A549 (cell line): ENCODE results near the gene PIWIL4. TPM values are rescaled to one million over a fixed set of nuclear protein-coding genes. Genes with fewer than 3 reads are reported as not detected.

Source experiments
- ATAC-seq, 2 experiments: fragments of 200-7000 bp in 1 of 2; fragments of >200 bp in 1 of 2; cut with Nextera tagmentation in 1 of 2; cut with Tn5 transposase in 1 of 2; 3 replicates each; pipeline versions ENCODE4 v1.8.0 to v1.9.1; 2018 to 2020; ENCODE audit warnings: mild to moderate bottlenecking in 1 of 2, moderate library complexity in 1 of 2
- CTCF ChIA-PET: fragments of 300-600 bp; sonication (Branson Sonifier 250); formaldehyde crosslinking; extraction: SDS; loops from one replicate; lab custom pipeline; 2021; ENCODE audit warnings: antibody characterized with exemption, inconsistent platforms; lab: Yijun Ruan, JAX
- POLR2A ChIA-PET: fragments of 350-600 bp; formaldehyde crosslinking; extraction: SDS; loops from one replicate; lab custom pipeline; 2021; ENCODE audit warnings: antibody characterized with exemption, inconsistent platforms; lab: Yijun Ruan, JAX
- DNase-seq, 2 experiments: peaks; one replicate each; pipeline versions ENCODE4 v3.0.0 to v3.0.0-alpha.2; 2011 to 2016; ENCODE audit warnings: low read depth in 1 of 2, low spot score in 1 of 2
- FAIRE-seq: peaks from 2 replicates; lab custom pipeline; 2011; peaks lifted over from hg19 to GRCh38; lab: Jason Lieb, UNC
- H3K27ac ChIP-seq, 2 experiments: fragments of >200 bp; sonication (Bioruptor Twin); formaldehyde crosslinking; 3 replicates each; pipeline ENCODE4 v1.5.1; 2016 to 2017
- H3K4me1 ChIP-seq: fragments of >200 bp; sonication (Bioruptor Twin); formaldehyde crosslinking; 3 replicates; pipeline ENCODE4 v1.6.1; 2016
- H3K4me2 ChIP-seq: fragments of >200 bp; sonication (Bioruptor Twin); formaldehyde crosslinking; 3 replicates; pipeline ENCODE4 v1.6.1; 2016
- H3K4me3 ChIP-seq: fragments of >200 bp; sonication (Bioruptor Twin); formaldehyde crosslinking; 3 replicates; pipeline ENCODE4 v1.5.1; 2016
- H3K9me3 ChIP-seq: fragments of >200 bp; sonication (Bioruptor Twin); formaldehyde crosslinking; 3 replicates; pipeline ENCODE4 v1.6.1; 2016
- CBX8 ChIP-seq: fragments of 200-600 bp; sonication (generic); IDR thresholded peaks from 2 replicates; pipeline ENCODE4 v1.6.1; 2016
- CHD4 ChIP-seq: fragments of 200-600 bp; sonication (generic); IDR thresholded peaks from 2 replicates; pipeline ENCODE4 v1.6.1; 2016; ENCODE audit warnings: antibody characterized with exemption, mild to moderate bottlenecking, borderline replicate concordance
- EHMT2 ChIP-seq: fragments of 200-600 bp; sonication (generic); IDR thresholded peaks from 2 replicates; pipeline ENCODE4 v1.6.1; 2016; ENCODE audit warnings: antibody characterized with exemption, low read depth, mild to moderate bottlenecking, moderate library complexity
- ESRRA ChIP-seq: fragments of 150-350 bp; IDR thresholded peaks from 2 replicates; pipeline ENCODE4 v1.6.1; 2014; ENCODE audit warnings: mild to moderate bottlenecking, low read length, borderline replicate concordance
- GATA3 ChIP-seq: IDR thresholded peaks from 2 replicates; pipeline ENCODE4 v1.6.1; 2012; ENCODE audit warnings: borderline replicate concordance
- HOXA7 ChIP-seq: fragments of 250-450 bp; sonication (Bioruptor Pico); IDR thresholded peaks from 2 replicates; pipeline ENCODE4 v1.5.0; 2020; ENCODE audit warnings: mild to moderate bottlenecking, moderate library complexity
- JUN ChIP-seq, 2 experiments: fragments of >200 bp; sonication (Bioruptor Twin); formaldehyde crosslinking; IDR thresholded peaks; 2 replicates in 1 of 2; 3 replicates in 1 of 2; pipeline ENCODE4 v1.6.1; 2016 to 2017
- JUNB ChIP-seq: fragments of >200 bp; sonication (Bioruptor Twin); formaldehyde crosslinking; IDR thresholded peaks from 2 replicates; pipeline ENCODE4 v1.6.1; 2016
- MAFK ChIP-seq: fragments of 450-650 bp; IDR thresholded peaks from 2 replicates; pipeline ENCODE4 v1.6.1; 2014; ENCODE audit not compliant: partially characterized antibody
- NPAS2 ChIP-seq: fragments of 250-450 bp; sonication (Bioruptor Pico); IDR thresholded peaks from 2 replicates; pipeline ENCODE4 v1.8.0; 2022; ENCODE audit warnings: mild to moderate bottlenecking, moderate library complexity, borderline replicate concordance
- RAD21 ChIP-seq, 2 experiments: fragments of >200 bp in 1 of 2; sonication (Bioruptor Twin) in 1 of 2; formaldehyde crosslinking in 1 of 2; IDR thresholded peaks in 1 of 2; conservative IDR thresholded peaks in 1 of 2; 2 replicates in 1 of 2; 3 replicates in 1 of 2; pipeline ENCODE4 v1.6.1; 2012 to 2018; ENCODE audit warnings: inconsistent platforms in 1 of 2
- RARB ChIP-seq: fragments of 250-450 bp; sonication (Bioruptor Pico); IDR thresholded peaks from 2 replicates; pipeline ENCODE4 v1.8.0; 2021; ENCODE audit warnings: mild to moderate bottlenecking, moderate library complexity
- RCOR1 ChIP-seq: fragments of 150-350 bp; IDR thresholded peaks from 2 replicates; pipeline ENCODE4 v1.6.1; 2014; ENCODE audit warnings: antibody characterized with exemption, low read length, low read depth
- RNF2 ChIP-seq: fragments of 200-600 bp; sonication (generic); IDR thresholded peaks from 2 replicates; pipeline ENCODE4 v1.6.1; 2016; ENCODE audit warnings: low read depth, mild to moderate bottlenecking, antibody characterized with exemption, moderate library complexity, borderline replicate concordance
- SMC3 ChIP-seq: fragments of >200 bp; sonication (Bioruptor Twin); formaldehyde crosslinking; IDR thresholded peaks from 3 replicates; pipeline ENCODE4 v1.6.1; 2018; ENCODE audit warnings: inconsistent platforms
- SREBF2 ChIP-seq: fragments of 450-650 bp; IDR thresholded peaks from 2 replicates; pipeline ENCODE4 v1.6.1; 2014; ENCODE audit warnings: mild to moderate bottlenecking, moderate library complexity
- TFCP2L1 ChIP-seq: fragments of 250-450 bp; sonication (Bioruptor Pico); IDR thresholded peaks from 2 replicates; pipeline ENCODE4 v1.5.0; 2021; ENCODE audit warnings: mild to moderate bottlenecking
- ZC3H11A ChIP-seq: fragments of 450-650 bp; IDR thresholded peaks from 2 replicates; pipeline ENCODE4 v1.6.1; 2014; ENCODE audit warnings: antibody characterized with exemption, mild to moderate bottlenecking
- ZFP36 ChIP-seq: fragments of 450-650 bp; IDR thresholded peaks from 2 replicates; pipeline ENCODE4 v1.6.1; 2014; ENCODE audit warnings: borderline replicate concordance; ENCODE audit not compliant: partially characterized antibody
- ZNF302 ChIP-seq: fragments of 250-450 bp; sonication (Bioruptor Pico); IDR thresholded peaks from 2 replicates; pipeline ENCODE4 v1.9.0; 2021; ENCODE audit warnings: inconsistent platforms, mild to moderate bottlenecking, moderate library complexity
- whole genome bisulfite sequencing: methylation state at CpG from one replicate; pipeline ENCODE4 v1.1.6; 2017; ENCODE audit errors: missing lambda C conversion rate; 5-methylcytosine and 5-hydroxymethylcytosine counted together
- polyA plus RNA-seq, 4 experiments: library from polyadenylated mRNA; depleted of rRNA in 3 of 4; stranded (reverse); fragments of >200 nt; fragmentation: RNase III in 1 of 4; extraction: RNeasy Plus Mini Kit Qiagen cat#74134 plus additional on column Dnase treatment in 1 of 4; gene quantifications; 2 replicates in 3 of 4; 3 replicates in 1 of 4; pipeline ENCODE4 v1.2.3, GENCODE V29; 2011 to 2017
- TF ChIP-seq, protein P1 (sequence below): fragments of >200 bp; sonication (Bioruptor Twin); formaldehyde crosslinking; IDR thresholded peaks from 3 replicates; pipeline ENCODE4 v1.5.1; 2016
- TF ChIP-seq, protein P2 (sequence below): fragments of >200 bp; sonication (Bioruptor Twin); formaldehyde crosslinking; IDR thresholded peaks from 3 replicates; pipeline ENCODE4 v1.6.1; 2016
- TF ChIP-seq, protein P3 (sequence below): fragments of 250-450 bp; sonication (Bioruptor Pico); IDR thresholded peaks from 2 replicates; pipeline ENCODE4 v1.5.0; 2020; ENCODE audit warnings: low read depth, mild to moderate bottlenecking, moderate library complexity
- TF ChIP-seq, protein P4 (sequence below): fragments of 200-600 bp; sonication (generic); IDR thresholded peaks from 2 replicates; pipeline ENCODE4 v1.6.1; 2016; ENCODE audit warnings: antibody characterized with exemption, mild to moderate bottlenecking, moderate library complexity

Gene PIWIL4
- polyA plus RNA-seq, 2 of the 4 experiments (the other 2 are of a cell fraction) = 0.28 to 0.35 TPM

DNA sequence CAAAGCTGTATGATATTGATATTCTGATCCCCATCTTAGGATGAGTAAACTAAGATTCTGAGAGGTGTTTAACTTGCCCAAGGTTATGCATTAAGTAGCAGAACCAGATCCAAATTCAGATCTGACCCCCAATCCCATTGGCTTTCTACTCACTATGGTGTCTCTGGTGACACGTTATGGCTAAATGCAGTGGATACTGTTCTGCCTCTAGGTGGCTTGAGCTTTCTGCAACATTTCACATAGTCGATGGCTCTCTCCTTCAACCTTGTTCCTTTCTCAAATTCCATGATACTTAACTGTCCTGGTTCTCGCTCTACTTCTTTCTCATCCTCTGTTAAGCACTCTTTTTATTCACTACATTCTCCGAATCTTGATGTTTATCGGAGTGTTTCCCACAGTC, 45.5 kb upstream of the PIWIL4 start:
- ChIA-PET CTCF (interaction anchor here (0.9 to 3.1 kb wide), 4 partner anchors 9 to 626 kb away, joined by 3 to 10 read pairs (median 4); partner anchors contain the start of genes C11orf97 and FUT4), POLR2A (interaction anchor here (0.5 kb wide), 1 partner anchor 22 kb away, joined by 3 read pairs; the partner anchor contains the start of gene FUT4)
- Histone ChIP-seq H3K4me3 (no peak overlapping the region), H3K27ac (no peak overlapping the region), H3K4me1 (no peaks in the 10 kb centered on the region), H3K4me2 (no peak overlapping the region), H3K9me3 (no peaks in the 10 kb centered on the region)
- ATAC-seq (peak; percentile 54 to 80; a peak in 5 of 6 replicates), FAIRE-seq (no peak), DNase-seq (peak in 1 of 2 experiments; percentile 12)
- WGBS = 64% methylated on average over 5 of the region's 5 CpGs
- no peak for TF ChIP-seq EHMT2
- TF ChIP-seq ESRRA = no peak
- no peak for TF ChIP-seq GATA3
- no peak for TF ChIP-seq JUNB
- no peak for TF ChIP-seq HOXA7 (CRISPR knock-in tag)
- no peak for TF ChIP-seq ZNF302 (CRISPR knock-in tag)
- TF ChIP-seq, protein P1, sequence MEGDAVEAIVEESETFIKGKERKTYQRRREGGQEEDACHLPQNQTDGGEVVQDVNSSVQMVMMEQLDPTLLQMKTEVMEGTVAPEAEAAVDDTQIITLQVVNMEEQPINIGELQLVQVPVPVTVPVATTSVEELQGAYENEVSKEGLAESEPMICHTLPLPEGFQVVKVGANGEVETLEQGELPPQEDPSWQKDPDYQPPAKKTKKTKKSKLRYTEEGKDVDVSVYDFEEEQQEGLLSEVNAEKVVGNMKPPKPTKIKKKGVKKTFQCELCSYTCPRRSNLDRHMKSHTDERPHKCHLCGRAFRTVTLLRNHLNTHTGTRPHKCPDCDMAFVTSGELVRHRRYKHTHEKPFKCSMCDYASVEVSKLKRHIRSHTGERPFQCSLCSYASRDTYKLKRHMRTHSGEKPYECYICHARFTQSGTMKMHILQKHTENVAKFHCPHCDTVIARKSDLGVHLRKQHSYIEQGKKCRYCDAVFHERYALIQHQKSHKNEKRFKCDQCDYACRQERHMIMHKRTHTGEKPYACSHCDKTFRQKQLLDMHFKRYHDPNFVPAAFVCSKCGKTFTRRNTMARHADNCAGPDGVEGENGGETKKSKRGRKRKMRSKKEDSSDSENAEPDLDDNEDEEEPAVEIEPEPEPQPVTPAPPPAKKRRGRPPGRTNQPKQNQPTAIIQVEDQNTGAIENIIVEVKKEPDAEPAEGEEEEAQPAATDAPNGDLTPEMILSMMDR = no peak
- TF ChIP-seq RAD21 (conservative IDR thresholded peaks at IDR 0.05 in 1 of 2, IDR thresholded peaks at IDR 0.05 in 1 of 2) = no peak
- TF ChIP-seq, protein P2, sequence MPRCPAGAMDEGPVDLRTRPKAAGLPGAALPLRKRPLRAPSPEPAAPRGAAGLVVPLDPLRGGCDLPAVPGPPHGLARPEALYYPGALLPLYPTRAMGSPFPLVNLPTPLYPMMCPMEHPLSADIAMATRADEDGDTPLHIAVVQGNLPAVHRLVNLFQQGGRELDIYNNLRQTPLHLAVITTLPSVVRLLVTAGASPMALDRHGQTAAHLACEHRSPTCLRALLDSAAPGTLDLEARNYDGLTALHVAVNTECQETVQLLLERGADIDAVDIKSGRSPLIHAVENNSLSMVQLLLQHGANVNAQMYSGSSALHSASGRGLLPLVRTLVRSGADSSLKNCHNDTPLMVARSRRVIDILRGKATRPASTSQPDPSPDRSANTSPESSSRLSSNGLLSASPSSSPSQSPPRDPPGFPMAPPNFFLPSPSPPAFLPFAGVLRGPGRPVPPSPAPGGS = no peak
- no peak for TF ChIP-seq RNF2
- no peak for TF ChIP-seq MAFK
- no peak for TF ChIP-seq RCOR1
- no peak for TF ChIP-seq SREBF2
- TF ChIP-seq TFCP2L1 (CRISPR knock-in tag) = no peak
- no peak for TF ChIP-seq CBX8
- TF ChIP-seq, protein P3, sequence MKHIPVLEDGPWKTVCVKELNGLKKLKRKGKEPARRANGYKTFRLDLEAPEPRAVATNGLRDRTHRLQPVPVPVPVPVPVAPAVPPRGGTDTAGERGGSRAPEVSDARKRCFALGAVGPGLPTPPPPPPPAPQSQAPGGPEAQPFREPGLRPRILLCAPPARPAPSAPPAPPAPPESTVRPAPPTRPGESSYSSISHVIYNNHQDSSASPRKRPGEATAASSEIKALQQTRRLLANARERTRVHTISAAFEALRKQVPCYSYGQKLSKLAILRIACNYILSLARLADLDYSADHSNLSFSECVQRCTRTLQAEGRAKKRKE (CRISPR knock-in tag) = no peak
- TF ChIP-seq ZC3H11A = no peak
- no peak for TF ChIP-seq SMC3

DNA sequence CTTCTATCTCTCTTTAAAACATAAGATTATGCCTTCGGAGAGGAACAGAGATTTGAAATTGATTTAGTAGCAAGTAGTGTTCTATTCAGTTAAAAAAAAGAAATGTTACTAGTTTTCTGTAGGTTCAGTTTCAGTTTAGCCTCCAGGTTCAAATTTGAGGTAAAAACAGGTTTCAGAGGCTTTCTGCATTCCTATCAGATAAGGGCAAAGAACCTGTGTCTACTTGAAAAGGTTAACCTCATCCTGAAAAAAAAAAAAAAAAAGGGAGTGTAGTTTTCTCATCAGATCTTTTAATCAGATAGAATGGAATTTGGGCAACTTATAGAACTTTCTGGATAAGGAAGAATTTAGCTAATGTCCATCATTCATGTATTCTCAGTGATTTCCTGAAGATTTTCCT, 42.8 kb upstream of the PIWIL4 start:
- H3K27ac ChIP-seq = no peak overlapping the region
- no peak for FAIRE-seq

DNA sequence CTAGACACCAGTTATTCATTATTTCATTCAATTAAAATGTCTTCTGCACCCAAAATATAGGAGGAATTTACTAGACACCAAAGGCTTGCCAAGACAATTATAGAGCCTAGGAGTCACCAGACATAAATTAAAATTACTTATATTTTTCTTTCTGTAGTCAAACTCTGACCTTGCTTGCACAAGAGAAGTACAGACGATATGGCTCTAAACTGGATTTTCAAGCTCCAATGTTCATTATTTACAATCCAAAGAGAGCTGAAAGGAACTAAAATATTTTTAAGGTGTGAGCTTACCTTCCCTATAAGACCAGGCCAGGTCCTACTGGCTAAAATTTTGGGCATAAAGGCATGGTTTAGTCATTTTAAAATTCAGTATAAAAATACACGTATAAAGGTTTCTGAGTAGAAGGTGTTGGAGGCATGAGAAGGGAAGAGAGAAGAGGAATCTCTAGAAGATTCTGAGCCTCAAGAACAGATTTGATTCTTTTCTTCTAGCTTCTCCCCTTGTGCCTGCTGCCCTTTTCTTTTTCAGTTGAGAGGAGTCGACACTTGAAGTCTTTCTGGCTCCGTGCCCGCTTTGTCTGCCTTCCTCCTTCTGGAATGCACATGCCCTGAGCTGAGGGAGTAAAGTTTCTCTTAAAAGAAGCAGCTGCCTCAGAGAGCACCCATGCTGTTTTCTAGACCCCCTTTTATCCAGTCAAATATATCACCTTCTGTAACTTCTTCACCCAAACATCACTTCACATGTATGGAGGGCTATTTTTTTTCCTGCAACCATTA, 41.4 kb upstream of the PIWIL4 start:
- ChIA-PET CTCF (no interaction called here), POLR2A (no interaction called here)
- TF ChIP-seq CHD4 (no peak), MAFK (no peak), RARB (CRISPR knock-in tag) (no peak), ZFP36 (no peak), CBX8 (no peak)
- TF ChIP-seq, protein P4, sequence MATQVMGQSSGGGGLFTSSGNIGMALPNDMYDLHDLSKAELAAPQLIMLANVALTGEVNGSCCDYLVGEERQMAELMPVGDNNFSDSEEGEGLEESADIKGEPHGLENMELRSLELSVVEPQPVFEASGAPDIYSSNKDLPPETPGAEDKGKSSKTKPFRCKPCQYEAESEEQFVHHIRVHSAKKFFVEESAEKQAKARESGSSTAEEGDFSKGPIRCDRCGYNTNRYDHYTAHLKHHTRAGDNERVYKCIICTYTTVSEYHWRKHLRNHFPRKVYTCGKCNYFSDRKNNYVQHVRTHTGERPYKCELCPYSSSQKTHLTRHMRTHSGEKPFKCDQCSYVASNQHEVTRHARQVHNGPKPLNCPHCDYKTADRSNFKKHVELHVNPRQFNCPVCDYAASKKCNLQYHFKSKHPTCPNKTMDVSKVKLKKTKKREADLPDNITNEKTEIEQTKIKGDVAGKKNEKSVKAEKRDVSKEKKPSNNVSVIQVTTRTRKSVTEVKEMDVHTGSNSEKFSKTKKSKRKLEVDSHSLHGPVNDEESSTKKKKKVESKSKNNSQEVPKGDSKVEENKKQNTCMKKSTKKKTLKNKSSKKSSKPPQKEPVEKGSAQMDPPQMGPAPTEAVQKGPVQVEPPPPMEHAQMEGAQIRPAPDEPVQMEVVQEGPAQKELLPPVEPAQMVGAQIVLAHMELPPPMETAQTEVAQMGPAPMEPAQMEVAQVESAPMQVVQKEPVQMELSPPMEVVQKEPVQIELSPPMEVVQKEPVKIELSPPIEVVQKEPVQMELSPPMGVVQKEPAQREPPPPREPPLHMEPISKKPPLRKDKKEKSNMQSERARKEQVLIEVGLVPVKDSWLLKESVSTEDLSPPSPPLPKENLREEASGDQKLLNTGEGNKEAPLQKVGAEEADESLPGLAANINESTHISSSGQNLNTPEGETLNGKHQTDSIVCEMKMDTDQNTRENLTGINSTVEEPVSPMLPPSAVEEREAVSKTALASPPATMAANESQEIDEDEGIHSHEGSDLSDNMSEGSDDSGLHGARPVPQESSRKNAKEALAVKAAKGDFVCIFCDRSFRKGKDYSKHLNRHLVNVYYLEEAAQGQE = no peak
- TF ChIP-seq, protein P3 (CRISPR knock-in tag) = no peak
- Histone ChIP-seq H3K9me3 (no peaks in the 10 kb centered on the region), H3K27ac (no peak overlapping the region), H3K4me2 (no peak overlapping the region), H3K4me3 (no peak overlapping the region), H3K4me1 (no peaks in the 10 kb centered on the region)
- ATAC-seq = no peak
- WGBS = 54% methylated on average over 5 of the region's 5 CpGs
- FAIRE-seq = no peak
- DNase-seq = no peak

More for the DNA sequence above, 42.8 kb upstream of the PIWIL4 start:
- CTCF ChIA-PET = interaction anchor here (0.7 kb wide), 1 partner anchor 605 kb away, joined by 3 read pairs; no protein-coding TSS in a partner anchor
- DNase-seq (no peak), ATAC-seq (no peak)
- POLR2A ChIA-PET = no interaction called here
- H3K4me2 ChIP-seq = no peak overlapping the region
- no peaks in the 10 kb centered on the region for H3K4me1 ChIP-seq
- no peak overlapping the region for H3K4me3 ChIP-seq
- WGBS = 69% methylated on average over 1 of the region's 1 CpG
- H3K9me3 ChIP-seq = no peaks in the 10 kb centered on the region
- no peak for TF ChIP-seq HOXA7 (CRISPR knock-in tag)
- TF ChIP-seq JUN (IDR thresholded peaks at IDR 0.05) = no peak
- TF ChIP-seq NPAS2 (CRISPR knock-in tag) = no peak
